Measurements from ENCODE around the gene GLTPD2. TPM values are rescaled to one million over a fixed set of nuclear protein-coding genes. Genes with fewer than 3 reads are reported as not detected.

Gene GLTPD2
- total and polyA plus RNA-seq, 2 donors (not counting 3 experiments of a cell fraction or from before 2014, with no cell fraction given), result not detected

DNA sequence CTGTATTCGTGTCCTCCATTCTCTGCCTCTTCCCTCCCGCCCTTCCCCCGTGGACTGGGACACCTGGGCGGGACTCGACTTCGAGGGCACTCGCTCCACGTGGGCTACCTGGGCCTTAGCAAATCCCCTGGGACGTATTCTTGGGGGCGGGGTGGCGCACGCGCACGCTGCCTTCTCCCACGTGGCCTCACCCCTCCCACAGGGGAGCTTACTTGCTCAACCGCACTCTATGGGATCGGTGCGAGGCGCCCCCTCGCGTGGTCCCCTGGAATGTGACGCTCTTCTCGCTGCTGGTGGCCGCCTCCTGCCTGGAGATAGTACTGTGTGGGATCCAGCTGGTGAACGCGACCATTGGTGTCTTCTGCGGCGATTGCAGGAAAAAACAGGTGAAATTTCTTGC is 6.1 kb upstream of the GLTPD2 start:
- TF ChIP-seq EZH2 (IDR thresholded peaks at IDR 0.05; ENCODE audit: borderline replicate concordance, low read depth, low read length, severe bottlenecking) (no peak), FOS (IDR thresholded peaks at IDR 0.05; ENCODE audit: borderline replicate concordance, insufficient read depth, low read length) (no peak), MYC (IDR thresholded peaks at IDR 0.05; ENCODE audit: low read depth, low read length) (no peak), GATA2 (IDR thresholded peaks at IDR 0.05; ENCODE audit: insufficient read depth, insufficient read length, low read depth, low read length) (no peak), POLR2A (IDR thresholded peaks at IDR 0.05; ENCODE audit: low read depth, low read length) (no peak), JUN (IDR thresholded peaks at IDR 0.05; ENCODE audit: borderline replicate concordance, insufficient read depth, insufficient read length, low read depth) (no peak), POLR2AphosphoS5 (IDR thresholded peaks at IDR 0.05; ENCODE audit: insufficient read depth, low read depth, low read length) (no peak)
- TF ChIP-seq, protein P1, sequence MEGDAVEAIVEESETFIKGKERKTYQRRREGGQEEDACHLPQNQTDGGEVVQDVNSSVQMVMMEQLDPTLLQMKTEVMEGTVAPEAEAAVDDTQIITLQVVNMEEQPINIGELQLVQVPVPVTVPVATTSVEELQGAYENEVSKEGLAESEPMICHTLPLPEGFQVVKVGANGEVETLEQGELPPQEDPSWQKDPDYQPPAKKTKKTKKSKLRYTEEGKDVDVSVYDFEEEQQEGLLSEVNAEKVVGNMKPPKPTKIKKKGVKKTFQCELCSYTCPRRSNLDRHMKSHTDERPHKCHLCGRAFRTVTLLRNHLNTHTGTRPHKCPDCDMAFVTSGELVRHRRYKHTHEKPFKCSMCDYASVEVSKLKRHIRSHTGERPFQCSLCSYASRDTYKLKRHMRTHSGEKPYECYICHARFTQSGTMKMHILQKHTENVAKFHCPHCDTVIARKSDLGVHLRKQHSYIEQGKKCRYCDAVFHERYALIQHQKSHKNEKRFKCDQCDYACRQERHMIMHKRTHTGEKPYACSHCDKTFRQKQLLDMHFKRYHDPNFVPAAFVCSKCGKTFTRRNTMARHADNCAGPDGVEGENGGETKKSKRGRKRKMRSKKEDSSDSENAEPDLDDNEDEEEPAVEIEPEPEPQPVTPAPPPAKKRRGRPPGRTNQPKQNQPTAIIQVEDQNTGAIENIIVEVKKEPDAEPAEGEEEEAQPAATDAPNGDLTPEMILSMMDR (IDR thresholded peaks at IDR 0.05; ENCODE audit: extremely low read depth in 1 of 2, insufficient read depth in 1 of 2, low read depth in 1 of 2, low read length in 2 of 2), result no peak
- TF ChIP-seq, protein P2, sequence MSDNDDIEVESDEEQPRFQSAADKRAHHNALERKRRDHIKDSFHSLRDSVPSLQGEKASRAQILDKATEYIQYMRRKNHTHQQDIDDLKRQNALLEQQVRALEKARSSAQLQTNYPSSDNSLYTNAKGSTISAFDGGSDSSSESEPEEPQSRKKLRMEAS (IDR thresholded peaks at IDR 0.05; ENCODE audit: insufficient read depth, insufficient read length), result no peak
- intact Hi-C loops (cut with micrococcal nuclease), result no loop called here
- no peak overlapping the region for H3K9ac ChIP-seq (replicated peaks; ENCODE audit: extremely low read depth, insufficient read depth, low read length)
- H3K9me1 ChIP-seq (replicated peaks; ENCODE audit: control insufficient read depth, extremely low read depth, insufficient read depth, low read length), result no peaks in the 10 kb centered on the region
- DNase-seq (ENCODE audit: low read depth, low spot score), result no peak
- H2AFZ ChIP-seq (ENCODE audit: low read depth, low read length), result no peak overlapping the region
- dilution Hi-C loops (cut with MboI; ENCODE audit: extremely low pct_ligation_motif_present, low sequenced_read_pairs), result no loop called here
- H3K27me3 ChIP-seq (ENCODE audit: control insufficient read depth in 2 of 2, insufficient read depth in 2 of 2, low read length in 2 of 2), result peaks cover 18 to 26% of the 10 kb centered on the region in 2 experiments
- no peak overlapping the region for H3K4me3 ChIP-seq (replicated peaks in 1 of 3; ENCODE audit: insufficient read depth in 1 of 3, low read depth in 1 of 3, low read length in 3 of 3)
- ChIA-PET CTCF (interaction anchor here (0.8 to 1.6 kb wide), 2 partner anchors 12 to 73 kb away, joined by 4 read pairs; partner anchors contain the start of gene ARRB2), POLR2A (no interaction called here)
- no peaks in the 10 kb centered on the region for H3K9me3 ChIP-seq (replicated peaks; ENCODE audit: control insufficient read depth, insufficient read depth, low read length)
- no peaks in the 10 kb centered on the region for H3K79me2 ChIP-seq (ENCODE audit: control insufficient read depth, insufficient read depth, low read length)
- H3K4me2 ChIP-seq (ENCODE audit: insufficient read depth, low read length), result no peak overlapping the region
- H3K27ac ChIP-seq (ENCODE audit: insufficient read depth, low read depth, low read length), result no peak overlapping the region
- no TSS peak for BruUV-seq (replicated peaks)
- no peaks in the 10 kb centered on the region for H4K20me1 ChIP-seq (replicated peaks; ENCODE audit: control insufficient read depth, extremely low read depth, insufficient read depth, low read length)
- peaks cover 15% of the 10 kb centered on the region for H3K4me1 ChIP-seq (ENCODE audit: control insufficient read depth, extremely low read depth, insufficient read depth, low read length)
- no peaks in the 10 kb centered on the region for H3K36me3 ChIP-seq (ENCODE audit: control insufficient read depth in 2 of 2, extremely low read depth in 1 of 2, insufficient read depth in 2 of 2, low read length in 2 of 2)
- no peak for FAIRE-seq

Data from endothelial cell of umbilical vein (primary cell).